Stimulated activated naive CD8-positive, alpha-beta T cell treated with anti-CD3 and anti-CD28 coated beads, Interleukin-15, Interleukin-2, amounts not matched to agents 100 ng/mL and 50 ng/mL, for 24 hours (primary cell): ENCODE measurements around the gene CEP164.
"Not testable (repeated sequence)": the region's sequence is repeated elsewhere in the genome, so short reads cannot be mapped to it uniquely, and the experiment has no call there.

ENCODE experiments used
- H3K27ac Mint-ChIP-seq: one replicate; pipeline ENCODE4 v1.8.0; 2021; ENCODE audit warnings: mild to moderate bottlenecking, mixed read lengths
- H3K27me3 Mint-ChIP-seq: one replicate; pipeline ENCODE4 v1.8.0; 2021; ENCODE audit warnings: mixed read lengths
- H3K36me3 Mint-ChIP-seq: one replicate; pipeline ENCODE4 v1.8.0; 2021; ENCODE audit warnings: low read depth, mixed read lengths
- H3K4me1 Mint-ChIP-seq: one replicate; pipeline ENCODE4 v1.8.0; 2021; ENCODE audit warnings: low read depth, mixed read lengths
- H3K4me3 Mint-ChIP-seq: one replicate; pipeline ENCODE4 v1.8.0; 2021; ENCODE audit warnings: mild to moderate bottlenecking, mixed read lengths
- H3K9me3 Mint-ChIP-seq: one replicate; pipeline ENCODE4 v1.8.0; 2021; ENCODE audit warnings: mixed read lengths

The CEP164 gene

GRCh38 chr11:117391181-117391580, 63.5 kb downstream of the CEP164 start:
- Mint-ChIP-seq H3K4me3 (no peak overlapping the region), H3K36me3 (peaks cover 55% of the 10 kb centered on the region), H3K27ac (no peak overlapping the region)

DNA sequence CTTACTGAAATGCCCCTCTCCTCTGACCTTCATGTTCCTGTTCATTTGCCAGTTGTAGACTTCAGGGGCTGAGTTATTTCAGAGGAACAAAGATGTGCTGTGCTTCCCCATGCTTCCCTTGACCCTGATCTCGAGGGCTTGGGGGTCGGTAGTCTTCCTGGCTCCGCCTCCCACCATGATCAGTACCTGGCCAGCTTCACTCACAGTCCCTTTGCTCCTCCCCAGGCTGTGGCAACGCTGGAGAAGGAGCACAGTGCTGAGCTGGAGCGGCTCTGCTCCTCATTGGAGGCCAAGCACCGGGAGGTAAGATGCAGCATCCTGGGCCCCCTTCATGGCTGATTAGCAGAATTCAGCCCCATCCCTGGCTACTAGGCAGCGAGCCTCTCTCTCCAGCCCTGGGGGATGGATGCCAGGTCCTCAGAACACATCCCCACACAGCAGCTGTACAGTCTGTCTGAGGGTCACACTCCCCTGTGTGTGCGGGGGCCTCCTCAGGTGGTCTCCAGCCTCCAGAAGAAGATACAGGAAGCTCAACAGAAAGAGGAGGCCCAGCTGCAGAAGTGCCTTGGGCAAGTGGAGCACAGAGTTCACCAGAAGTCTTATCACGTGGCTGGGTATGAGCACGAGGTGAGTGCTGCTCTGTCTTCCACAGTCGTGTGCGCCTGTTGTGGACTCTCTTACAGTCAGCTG, 64.5 kb downstream of the CEP164 start:
- Mint-ChIP-seq H3K4me3 (no peak overlapping the region), H3K36me3 (peaks cover 64% of the 10 kb centered on the region), H3K27me3 (no peaks in the 10 kb centered on the region), H3K9me3 (no peaks in the 10 kb centered on the region), H3K27ac (no peak overlapping the region), H3K4me1 (no peaks in the 10 kb centered on the region)

More at GRCh38 chr11:117391181-117391580, 63.5 kb downstream of the CEP164 start:
- Mint-ChIP-seq H3K4me1 (no peaks in the 10 kb centered on the region), H3K9me3 (no peaks in the 10 kb centered on the region), H3K27me3 (no peaks in the 10 kb centered on the region)

- Mint-ChIP-seq H3K27me3 (no peaks in the 10 kb centered on the region), H3K4me1 (no peaks in the 10 kb centered on the region), H3K27ac (no peak overlapping the region), H3K36me3 (peaks cover 72% of the 10 kb centered on the region), H3K9me3 (no peaks in the 10 kb centered on the region), H3K4me3 (no peak overlapping the region)
Observed at GRCh38 chr11:117392979-117393378, 65.3 kb downstream of the CEP164 start.

DNA sequence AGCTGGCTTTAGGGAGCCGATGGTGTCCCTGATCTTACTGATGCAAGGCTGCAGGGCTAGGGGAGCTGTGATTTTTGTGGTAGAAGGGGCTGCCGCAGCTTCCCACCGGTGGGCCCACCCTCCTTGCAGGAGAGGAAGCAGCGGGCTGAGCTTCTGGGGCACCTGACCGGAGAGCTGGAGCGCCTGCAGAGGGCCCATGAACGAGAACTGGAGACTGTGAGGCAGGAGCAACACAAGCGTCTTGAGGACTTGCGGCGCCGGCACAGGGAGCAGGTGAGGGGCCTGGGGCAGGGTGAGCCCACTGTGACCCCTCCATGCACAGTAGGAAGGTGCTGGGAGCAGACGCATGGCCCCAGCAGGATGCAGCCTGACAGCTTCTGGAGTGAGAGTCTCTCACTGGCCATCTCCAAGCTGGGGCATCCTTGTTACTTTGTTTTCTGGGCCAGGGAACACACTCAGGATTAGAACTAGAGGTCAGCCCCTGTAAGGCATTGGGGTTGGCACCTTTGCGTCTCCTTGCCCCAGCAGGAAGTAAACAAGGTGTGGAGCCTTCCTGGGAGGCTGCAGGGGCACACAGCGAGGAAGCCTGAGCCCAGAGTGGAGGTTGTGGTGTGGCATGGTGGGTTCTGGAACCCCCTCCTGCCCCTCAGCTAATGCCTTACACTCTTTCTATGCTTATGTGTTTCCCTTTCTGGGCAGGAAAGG, 66.7 kb downstream of the CEP164 start:
- Mint-ChIP-seq H3K27ac (no peak overlapping the region), H3K36me3 (peaks cover 75% of the 10 kb centered on the region)

GRCh38 chr11:117395476-117395875, 67.8 kb downstream of the CEP164 start:
- no peaks in the 10 kb centered on the region for H3K4me1 Mint-ChIP-seq
- H3K36me3 Mint-ChIP-seq: peaks cover 79% of the 10 kb centered on the region
- no peaks in the 10 kb centered on the region for H3K9me3 Mint-ChIP-seq
- no peak overlapping the region for H3K27ac Mint-ChIP-seq
- H3K4me3 Mint-ChIP-seq: no peak overlapping the region
- H3K27me3 Mint-ChIP-seq: no peaks in the 10 kb centered on the region

More for the DNA sequence above, 66.7 kb downstream of the CEP164 start:
- Mint-ChIP-seq H3K4me1 (no peaks in the 10 kb centered on the region), H3K4me3 (no peak overlapping the region), H3K9me3 (no peaks in the 10 kb centered on the region), H3K27me3 (no peaks in the 10 kb centered on the region)

DNA sequence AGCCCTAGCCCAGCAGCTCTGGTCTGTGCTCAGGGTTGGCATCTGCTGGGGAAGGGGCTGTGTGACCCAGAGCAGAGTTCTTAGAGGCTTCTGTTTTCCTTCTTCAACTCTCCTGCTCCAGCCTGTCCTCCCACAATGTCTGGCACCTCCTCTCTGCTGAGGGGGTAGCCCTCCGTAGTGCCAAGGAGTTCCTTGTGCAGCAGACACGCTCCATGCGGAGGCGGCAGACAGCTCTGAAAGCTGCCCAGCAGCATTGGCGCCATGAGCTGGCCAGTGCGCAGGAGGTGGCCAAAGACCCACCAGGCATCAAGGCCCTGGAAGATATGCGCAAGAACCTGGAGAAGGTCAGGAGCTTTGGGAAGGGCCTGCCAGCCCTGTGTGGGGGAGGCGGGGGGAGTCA, 69.3 kb downstream of the CEP164 start:
- Mint-ChIP-seq H3K4me3 (no peak overlapping the region), H3K4me1 (peaks cover 5% of the 10 kb centered on the region), H3K36me3 (peaks cover 86% of the 10 kb centered on the region), H3K27me3 (no peaks in the 10 kb centered on the region), H3K27ac (no peak overlapping the region), H3K9me3 (no peaks in the 10 kb centered on the region)

- not testable (repeated sequence) for H3K27me3 Mint-ChIP-seq, H3K9me3 Mint-ChIP-seq, H3K27ac Mint-ChIP-seq, H3K4me1 Mint-ChIP-seq, H3K4me3 Mint-ChIP-seq
- peaks cover 90% of the 10 kb centered on the region for H3K36me3 Mint-ChIP-seq
Observed at GRCh38 chr11:117398618-117399017, 71.0 kb downstream of the CEP164 start.

GRCh38 chr11:117399100-117399840, 71.6 kb downstream of the CEP164 start:
- not testable (repeated sequence) for H3K27ac Mint-ChIP-seq, H3K27me3 Mint-ChIP-seq, H3K4me3 Mint-ChIP-seq, H3K4me1 Mint-ChIP-seq, H3K9me3 Mint-ChIP-seq
- peaks cover 92% of the 10 kb centered on the region for H3K36me3 Mint-ChIP-seq

DNA sequence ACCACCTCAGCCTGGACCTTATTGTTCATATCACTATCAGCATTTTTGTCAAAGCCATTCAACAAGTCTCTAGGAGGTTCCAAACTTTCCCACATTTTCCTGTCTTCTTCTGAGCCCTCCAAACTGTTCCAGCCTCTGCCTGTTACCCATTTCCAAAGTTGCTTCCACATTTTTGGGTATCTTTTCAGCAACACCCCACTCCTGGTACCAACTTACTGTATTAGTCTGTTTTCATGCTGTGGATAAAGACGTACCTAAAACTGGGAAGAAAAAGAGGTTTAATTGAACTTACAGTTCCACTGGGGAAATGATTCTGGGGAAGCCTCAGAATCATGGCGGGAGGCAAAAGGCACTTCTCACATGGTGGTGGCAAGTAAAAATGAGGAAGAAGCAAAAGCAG, 78.2 kb downstream of the CEP164 start:
- H3K27ac Mint-ChIP-seq, H3K4me1 Mint-ChIP-seq, H3K9me3 Mint-ChIP-seq, H3K4me3 Mint-ChIP-seq, H3K27me3 Mint-ChIP-seq: not testable (repeated sequence)
- H3K36me3 Mint-ChIP-seq: peaks cover 76% of the 10 kb centered on the region

- no peak overlapping the region for H3K27ac Mint-ChIP-seq
- no peaks in the 10 kb centered on the region for H3K27me3 Mint-ChIP-seq
- no peaks in the 10 kb centered on the region for H3K4me1 Mint-ChIP-seq
- H3K36me3 Mint-ChIP-seq: peaks cover 65% of the 10 kb centered on the region
- H3K4me3 Mint-ChIP-seq: no peak overlapping the region
- peaks cover 7% of the 10 kb centered on the region for H3K9me3 Mint-ChIP-seq
Observed at GRCh38 chr11:117407016-117407415, 79.4 kb downstream of the CEP164 start.

GRCh38 chr11:117408356-117408755, 80.7 kb downstream of the CEP164 start:
- Mint-ChIP-seq H3K36me3 (peaks cover 53% of the 10 kb centered on the region), H3K27me3 (no peaks in the 10 kb centered on the region), H3K4me3 (no peak overlapping the region), H3K4me1 (no peaks in the 10 kb centered on the region), H3K27ac (no peak overlapping the region), H3K9me3 (peaks cover 7% of the 10 kb centered on the region)

DNA sequence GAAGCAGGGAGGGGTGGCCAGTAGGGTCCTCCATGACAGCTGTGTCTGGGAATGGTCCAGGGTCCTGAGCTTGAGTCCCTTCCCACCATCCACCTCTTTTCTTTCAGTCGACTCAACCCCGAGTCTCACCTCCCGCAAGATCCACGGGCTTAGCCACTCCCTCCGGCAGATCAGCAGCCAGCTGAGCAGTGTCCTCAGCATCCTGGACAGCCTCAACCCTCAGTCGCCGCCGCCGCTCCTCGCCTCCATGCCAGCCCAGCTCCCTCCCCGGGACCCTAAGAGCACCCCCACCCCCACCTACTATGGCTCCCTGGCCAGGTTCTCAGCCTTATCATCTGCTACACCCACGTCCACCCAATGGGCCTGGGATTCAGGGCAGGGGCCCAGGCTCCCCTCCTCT, 81.9 kb downstream of the CEP164 start:
- H3K9me3 Mint-ChIP-seq: peaks cover 7% of the 10 kb centered on the region
- no peak overlapping the region for H3K27ac Mint-ChIP-seq
- no peak overlapping the region for H3K4me3 Mint-ChIP-seq

DNA sequence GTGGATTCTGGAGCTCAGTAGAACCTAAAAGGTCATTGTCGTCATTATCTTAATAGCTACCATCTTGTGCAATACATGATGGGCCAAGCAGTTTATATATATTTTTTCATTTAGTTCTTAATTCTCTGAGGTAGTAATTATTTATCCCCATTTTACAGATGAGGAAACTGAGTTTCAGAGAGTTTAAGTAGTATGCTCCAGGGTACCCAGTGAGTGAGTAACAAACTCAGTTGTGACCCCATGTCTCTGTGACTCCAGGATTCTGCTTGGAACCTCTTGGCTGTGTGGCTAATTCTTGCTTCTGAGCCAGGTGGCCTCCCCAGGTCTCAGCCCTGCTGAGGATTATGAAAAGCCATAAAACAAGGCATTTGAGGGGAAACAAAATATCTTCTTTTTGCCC, 82.6 kb downstream of the CEP164 start:
- Mint-ChIP-seq H3K36me3 (peaks cover 34% of the 10 kb centered on the region), H3K4me1 (no peaks in the 10 kb centered on the region)

More for the DNA sequence above, 81.9 kb downstream of the CEP164 start:
- no peaks in the 10 kb centered on the region for H3K27me3 Mint-ChIP-seq
- peaks cover 42% of the 10 kb centered on the region for H3K36me3 Mint-ChIP-seq
- no peaks in the 10 kb centered on the region for H3K4me1 Mint-ChIP-seq

DNA sequence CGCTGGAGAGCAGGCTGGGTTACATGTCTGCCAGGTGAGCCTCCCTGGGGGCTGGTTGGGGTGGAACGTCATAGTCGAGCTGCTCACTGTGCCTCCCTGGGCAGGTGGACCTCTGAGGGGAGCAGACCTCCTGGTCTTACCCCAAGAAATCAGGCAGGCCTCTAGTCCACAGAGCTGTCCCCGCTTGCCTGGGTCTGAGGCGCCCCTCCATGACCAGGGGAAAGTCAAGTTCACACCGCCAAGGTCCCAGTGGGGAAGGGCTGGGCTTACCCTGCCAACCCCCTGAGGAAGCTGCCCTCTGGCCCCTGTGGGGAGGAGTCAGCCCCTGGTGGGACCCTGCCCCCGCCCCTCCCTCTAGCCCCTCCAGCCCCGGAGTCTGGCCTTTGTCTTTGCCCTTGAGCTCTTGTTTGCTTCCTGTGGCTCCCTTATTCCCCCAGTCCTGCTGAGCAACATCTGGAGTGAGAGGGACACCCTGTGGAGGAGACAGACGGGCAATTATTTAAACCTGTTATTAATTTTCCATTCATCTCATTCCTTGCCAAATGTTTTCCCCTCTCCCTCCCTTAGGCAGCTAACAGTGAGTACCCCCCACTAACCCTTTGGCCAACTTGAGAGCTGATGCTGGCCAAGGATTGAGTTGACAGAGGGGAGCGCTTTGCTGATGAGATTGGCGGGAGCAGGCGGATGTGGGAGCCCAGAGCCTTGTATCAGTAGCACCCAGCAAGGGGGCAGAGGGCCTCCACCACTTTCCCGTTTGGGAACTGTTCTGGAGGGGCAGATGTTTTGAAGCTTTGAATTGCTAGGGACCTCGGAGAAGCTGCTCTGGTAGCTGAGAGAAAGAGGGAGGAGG, 83.4 kb downstream of the CEP164 start:
- Mint-ChIP-seq H3K27me3 (no peaks in the 10 kb centered on the region), H3K9me3 (peaks cover 3% of the 10 kb centered on the region), H3K4me1 (no peaks in the 10 kb centered on the region), H3K27ac (no peak overlapping the region), H3K36me3 (peaks cover 26% of the 10 kb centered on the region), H3K4me3 (no peak overlapping the region)

More for the DNA sequence above, 82.6 kb downstream of the CEP164 start:
- Mint-ChIP-seq H3K4me3 (no peak overlapping the region), H3K27me3 (no peaks in the 10 kb centered on the region), H3K27ac (no peak overlapping the region), H3K9me3 (peaks cover 7% of the 10 kb centered on the region)
